IMR-90 (cell line): ENCODE data around the gene TARS3. TPM values are rescaled to one million over a fixed set of nuclear protein-coding genes. Genes with fewer than 3 reads are reported as not detected.
A peak's percentile ranks its signal among the peaks of the same experiment; 100 is the strongest.

Source experiments
- ATAC-seq: fragments of 200-7000 bp; cut with Tn5 transposase; 2 replicates; pipeline ENCODE4 v1.9.1; 2020; ENCODE audit warnings: low read depth, mild to moderate bottlenecking, moderate library complexity
- BruUV-seq: library from RNA; stranded (reverse); fragments of 400-500 nt; replicated peaks from 2 replicates; lab custom pipeline; 2021; lab: Mats Ljungman, UMichigan
- CTCF ChIA-PET: fragments of 300-600 bp; formaldehyde crosslinking; extraction: SDS; loops from one replicate; lab custom pipeline; 2021; ENCODE audit warnings: antibody characterized with exemption; lab: Yijun Ruan, JAX
- POLR2A ChIA-PET: fragments of 300-600 bp; sonication (Branson Sonifier 250); formaldehyde crosslinking; loops from one replicate; lab custom pipeline; 2022; ENCODE audit warnings: antibody characterized with exemption; ENCODE audit not compliant: unreplicated experiment; lab: Charles Lee
- DNase-seq: peaks from one replicate; pipeline ENCODE4 v3.0.0; 2013
- H2AFZ ChIP-seq: replicated peaks from 2 replicates; pipeline ENCODE3; 2013; ENCODE audit warnings: low read length, mild to moderate bottlenecking; ENCODE audit not compliant: poor library complexity
- H2AK5ac ChIP-seq: 2 replicates; pipeline ENCODE4 v1.6.1; 2013; ENCODE audit warnings: low read depth, low read length, inconsistent platforms
- H2AK9ac ChIP-seq: replicated peaks from 2 replicates; pipeline ENCODE3; 2013; ENCODE audit warnings: mild to moderate bottlenecking, low read depth, low read length, moderate library complexity; ENCODE audit not compliant: poor library complexity
- H2BK120ac ChIP-seq: 2 replicates; pipeline ENCODE4 v1.6.1; 2013; ENCODE audit warnings: low read depth, low read length, inconsistent platforms
- H2BK15ac ChIP-seq: 3 replicates; pipeline ENCODE4 v1.6.1; 2013; ENCODE audit warnings: low read depth, low read length, inconsistent platforms
- H2BK20ac ChIP-seq: 2 replicates; pipeline ENCODE4 v1.6.1; 2013; ENCODE audit warnings: low read depth, mild to moderate bottlenecking, inconsistent platforms, low read length, moderate library complexity
- H2BK5ac ChIP-seq: 2 replicates; pipeline ENCODE4 v1.6.1; 2013; ENCODE audit warnings: mild to moderate bottlenecking, low read depth, low read length, inconsistent platforms; ENCODE audit not compliant: poor library complexity, severe bottlenecking
- H3K14ac ChIP-seq: replicated peaks from 2 replicates; pipeline ENCODE4 v1.6.1; 2013; ENCODE audit warnings: low read depth, low read length, inconsistent platforms
- H3K18ac ChIP-seq: 2 replicates; pipeline ENCODE4 v1.6.1; 2013; ENCODE audit warnings: low read depth, low read length, control low read depth
- H3K23ac ChIP-seq: 2 replicates; pipeline ENCODE4 v1.6.1; 2013; ENCODE audit warnings: low read depth, low read length, inconsistent platforms
- H3K27ac ChIP-seq: 2 replicates; pipeline ENCODE4 v1.5.1; 2013; ENCODE audit warnings: mild to moderate bottlenecking, control low read depth, low read length; ENCODE audit not compliant: insufficient read depth
- H3K27me3 ChIP-seq: 2 replicates; pipeline ENCODE4 v1.6.1; 2013; ENCODE audit warnings: low read length; ENCODE audit not compliant: control insufficient read depth, insufficient read depth
- H3K36me3 ChIP-seq: 2 replicates; pipeline ENCODE4 v1.6.1; 2013; ENCODE audit warnings: low read length, mixed read lengths; ENCODE audit not compliant: control insufficient read depth, insufficient read depth
- H3K4ac ChIP-seq: 2 replicates; pipeline ENCODE4 v1.6.1; 2013; ENCODE audit warnings: low read depth, low read length, inconsistent platforms
- H3K4me1 ChIP-seq: 2 replicates; pipeline ENCODE4 v1.6.1; 2013; ENCODE audit warnings: low read length, mixed read lengths; ENCODE audit not compliant: control insufficient read depth, insufficient read depth
- H3K4me2 ChIP-seq: 2 replicates; pipeline ENCODE4 v1.6.1; 2013; ENCODE audit warnings: low read depth, mild to moderate bottlenecking, control low read depth, low read length, moderate library complexity
- H3K4me3 ChIP-seq: 2 replicates; pipeline ENCODE4 v1.5.1; 2013; ENCODE audit warnings: low read depth, mild to moderate bottlenecking, control low read depth, low read length, moderate library complexity; ENCODE audit not compliant: insufficient read depth
- H3K56ac ChIP-seq: 2 replicates; pipeline ENCODE4 v1.6.1; 2013; ENCODE audit warnings: low read length, inconsistent platforms; ENCODE audit not compliant: insufficient read depth; ENCODE audit errors: extremely low read depth
- H3K79me1 ChIP-seq, 2 experiments: 2 replicates each; pipeline ENCODE4 v1.6.1; 2013; ENCODE audit warnings: low read length in 2 of 2, inconsistent platforms in 1 of 2, low read depth in 1 of 2
- H3K9ac ChIP-seq: 2 replicates; pipeline ENCODE4 v1.6.1; 2013; ENCODE audit warnings: low read depth, low read length, control low read depth
- H3K9me1 ChIP-seq: 2 replicates; pipeline ENCODE4 v1.6.1; 2013; ENCODE audit warnings: low read length, inconsistent platforms; ENCODE audit not compliant: insufficient read depth
- H3K9me3 ChIP-seq: 2 replicates; pipeline ENCODE4 v1.6.1; 2013; ENCODE audit warnings: low read length; ENCODE audit not compliant: control insufficient read depth, insufficient read depth
- H4K20me1 ChIP-seq: 2 replicates; pipeline ENCODE4 v1.6.1; 2013; ENCODE audit warnings: low read length, inconsistent platforms; ENCODE audit not compliant: insufficient read depth
- H4K5ac ChIP-seq: 2 replicates; pipeline ENCODE4 v1.6.1; 2013; ENCODE audit warnings: mild to moderate bottlenecking, low read depth, low read length, control low read depth
- H4K8ac ChIP-seq, 2 experiments: 2 replicates each; pipeline ENCODE4 v1.6.1; 2013; ENCODE audit warnings: low read depth in 2 of 2, low read length in 2 of 2, control low read depth in 1 of 2, inconsistent platforms in 1 of 2
- H4K91ac ChIP-seq: 2 replicates; pipeline ENCODE4 v1.6.1; 2013; ENCODE audit warnings: low read depth, low read length, inconsistent platforms; ENCODE audit not compliant: insufficient read depth
- BHLHE40 ChIP-seq: fragments of 150-350 bp; IDR thresholded peaks from 2 replicates; pipeline ENCODE4 v1.6.1; 2016; ENCODE audit warnings: mild to moderate bottlenecking, low read depth, low read length
- CEBPB ChIP-seq: IDR thresholded peaks from 2 replicates; pipeline ENCODE4 v1.6.1; 2012; ENCODE audit warnings: low read depth, low read length, improper control_type of control experiment
- CHD1 ChIP-seq: IDR thresholded peaks from 2 replicates; pipeline ENCODE4 v1.6.1; 2012; ENCODE audit warnings: low read depth, low read length, improper control_type of control experiment
- FOS ChIP-seq: fragments of 150-350 bp; IDR thresholded peaks from 2 replicates; pipeline ENCODE4 v1.6.1; 2016; ENCODE audit warnings: low read depth, low read length
- MAFK ChIP-seq: IDR thresholded peaks from 2 replicates; pipeline ENCODE4 v1.6.1; 2012; ENCODE audit warnings: low read depth, low read length, improper control_type of control experiment
- MXI1 ChIP-seq: IDR thresholded peaks from 2 replicates; pipeline ENCODE4 v1.6.1; 2012; ENCODE audit warnings: low read depth, mild to moderate bottlenecking, low read length, moderate library complexity, borderline replicate concordance
- NFE2L2 ChIP-seq: fragments of 150-350 bp; IDR thresholded peaks from 2 replicates; pipeline ENCODE4 v1.6.1; 2016; ENCODE audit warnings: low read depth, mild to moderate bottlenecking, low read length
- POLR2A ChIP-seq: IDR thresholded peaks from 2 replicates; pipeline ENCODE4 v1.6.1; 2012; ENCODE audit warnings: mild to moderate bottlenecking, low read depth, low read length
- RAD21 ChIP-seq: IDR thresholded peaks from 2 replicates; pipeline ENCODE4 v1.6.1; 2012; ENCODE audit warnings: low read length, improper control_type of control experiment
- RCOR1 ChIP-seq: IDR thresholded peaks from 2 replicates; pipeline ENCODE4 v1.6.1; 2012; ENCODE audit warnings: mild to moderate bottlenecking, low read length, improper control_type of control experiment; ENCODE audit not compliant: insufficient replicate concordance
- RFX5 ChIP-seq: IDR thresholded peaks from 2 replicates; pipeline ENCODE4 v1.8.0; 2012; ENCODE audit warnings: low read depth, mild to moderate bottlenecking, low read length, moderate library complexity
- SMC3 ChIP-seq: fragments of 150-350 bp; IDR thresholded peaks from 2 replicates; pipeline ENCODE4 v1.6.1; 2016; ENCODE audit warnings: low read depth, mild to moderate bottlenecking, antibody characterized with exemption, low read length, moderate library complexity
- WGBS, 2 experiments: methylation state at CpG; one replicate each; pipeline versions ENCODE4 v1.1.5 to v1.1.7; 2013; ENCODE audit warnings: missing lambda C conversion rate in 2 of 2; ENCODE audit not compliant: insufficient read length in 1 of 2; ENCODE audit errors: extremely low coverage in 2 of 2; 5-methylcytosine and 5-hydroxymethylcytosine counted together
- dilution Hi-C: fragments of 300-500 bp; cut with HindIII; formaldehyde crosslinking; loops from one replicate; pipeline ENCODE4 v1.14.3; 2018; ENCODE audit warnings: low sequenced_read_pairs; ENCODE audit not compliant: unreplicated experiment
- in situ Hi-C: fragments of 300-500 bp; cut with MboI; formaldehyde crosslinking; loops from 3 replicates; pipeline ENCODE4 v1.14.3; 2019; ENCODE audit warnings: low sequenced_read_pairs, inconsistent platforms, mixed read lengths
- intact Hi-C: fragments of 100-400 bp; cut with micrococcal nuclease; formaldehyde crosslinking; loops from 2 replicates; pipeline ENCODE4 v1.10.0; 2022
- polyA plus RNA-seq, 3 experiments: library from polyadenylated mRNA; depleted of rRNA; stranded (reverse); fragments of >200 nt; gene quantifications; 2 replicates each; pipeline ENCODE4 v1.2.3, GENCODE V29; 2012; ENCODE audit warnings: low replicate concordance in 1 of 3
- total RNA-seq: library from RNA; depleted of rRNA; stranded (reverse); fragments of >200 nt; gene quantifications from 2 replicates; pipeline ENCODE4 v1.2.3, GENCODE V29; 2012
- TF ChIP-seq, protein P1 (sequence below): conservative IDR thresholded peaks from 2 replicates; pipeline ENCODE4 v1.5.1; 2012; ENCODE audit warnings: mild to moderate bottlenecking, low read depth, low read length, improper control_type of control experiment
- TF ChIP-seq, protein P2 (sequence below): fragments of 150-350 bp; IDR thresholded peaks from 2 replicates; pipeline ENCODE4 v1.6.1; 2017; ENCODE audit warnings: mild to moderate bottlenecking, antibody characterized with exemption, low read length, low read depth
- TF ChIP-seq, protein P3 (sequence below): fragments of 150-350 bp; IDR thresholded peaks from 2 replicates; pipeline ENCODE4 v1.6.1; 2016; ENCODE audit warnings: low read depth, mild to moderate bottlenecking, low read length, moderate library complexity, borderline replicate concordance

Gene TARS3
- total and polyA plus RNA-seq, 2 of the 4 experiments (the other 2 are of a cell fraction) = 3.4 to 9.3 TPM

DNA sequence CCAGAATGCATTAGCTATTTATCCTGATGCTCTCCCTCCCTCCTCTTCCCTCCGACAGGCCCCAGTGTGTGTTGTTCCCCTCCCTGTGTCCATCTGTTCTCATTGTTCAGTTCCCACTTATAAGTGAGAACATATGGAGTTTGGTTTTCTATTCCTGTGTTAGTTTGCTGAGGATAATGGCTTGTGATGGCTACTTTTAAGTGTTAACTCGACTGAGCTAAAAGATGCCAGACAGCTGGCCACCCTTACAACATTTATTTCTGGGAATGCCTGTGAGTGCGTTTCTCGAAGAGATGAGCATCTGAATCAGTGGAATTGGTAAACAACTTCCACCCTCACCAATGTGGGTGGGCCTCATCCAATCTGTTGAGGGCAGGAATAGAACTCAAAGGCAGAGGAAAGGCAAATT, 47.3 kb downstream of the TARS3 start:
- BruUV-seq = no TSS peak
- DNase-seq (peak; percentile 51), ATAC-seq (no peak)
- dilution Hi-C loops (no loop called here), intact Hi-C loops (loop anchor here (5.0 kb wide), 1 partner anchor 45 kb away; the partner anchor contains the start of gene TARS3), in situ Hi-C loops (no loop called here)
- Histone ChIP-seq H3K9me1 (peaks cover 20% of the 10 kb centered on the region), H3K79me1 (peaks cover 0 to 23% of the 10 kb centered on the region in 2 experiments; a peak in 3 of 4 replicates), H3K9ac (no peak overlapping the region), H4K8ac (peak overlapping the region; percentile 49 to 63; a peak in 2 of 4 replicates), H3K14ac (0 out of 2 replicates have a peak overlapping the region, but pooled peaks have one; percentile 64), H4K91ac (peak overlapping the region; percentile 70), H3K4ac (peak overlapping the region; percentile 77), H2BK120ac (peak overlapping the region; percentile 72), H3K27me3 (no peaks in the 10 kb centered on the region), H2AK9ac (no peak overlapping the region), H3K4me3 (no peak overlapping the region), H4K5ac (peak overlapping the region; percentile 70; the same call in 1 of the 2 replicates), H3K4me2 (no peak overlapping the region), H2BK5ac (peak overlapping the region; percentile 80), H2BK15ac (peak overlapping the region; percentile 53; the same call in 1 of the 3 replicates), H2AFZ (no peak overlapping the region), H3K27ac (peak overlapping the region; percentile 57; the same call in 1 of the 2 replicates), H4K20me1 (peaks cover 2% of the 10 kb centered on the region), H3K23ac (0 out of 2 replicates have a peak overlapping the region, but pooled peaks have one; percentile 12), H2AK5ac (peak overlapping the region; percentile 93), H3K36me3 (peaks cover 26% of the 10 kb centered on the region), H2BK20ac (peak overlapping the region; percentile 75), H3K56ac (no peak overlapping the region), H3K9me3 (no peaks in the 10 kb centered on the region), H3K18ac (peak overlapping the region; percentile 81), H3K4me1 (peaks cover 13% of the 10 kb centered on the region)
- no CpG with 5 or more reads among the region's 4 CpGs for WGBS, 2 experiments
- CTCF ChIA-PET = no interaction called here
- POLR2A ChIA-PET = interaction anchor here (0.6 kb wide), 1 partner anchor 87 kb away, joined by 3 read pairs; no protein-coding TSS in a partner anchor
- TF ChIP-seq BHLHE40 (no peak), RCOR1 (no peak), CHD1 (no peak), POLR2A (no peak), NFE2L2 (no peak), SMC3 (no peak), MAFK (no peak), RFX5 (no peak), CEBPB (no peak), RAD21 (no peak), MXI1 (no peak), FOS (no peak)
- TF ChIP-seq, protein P1, sequence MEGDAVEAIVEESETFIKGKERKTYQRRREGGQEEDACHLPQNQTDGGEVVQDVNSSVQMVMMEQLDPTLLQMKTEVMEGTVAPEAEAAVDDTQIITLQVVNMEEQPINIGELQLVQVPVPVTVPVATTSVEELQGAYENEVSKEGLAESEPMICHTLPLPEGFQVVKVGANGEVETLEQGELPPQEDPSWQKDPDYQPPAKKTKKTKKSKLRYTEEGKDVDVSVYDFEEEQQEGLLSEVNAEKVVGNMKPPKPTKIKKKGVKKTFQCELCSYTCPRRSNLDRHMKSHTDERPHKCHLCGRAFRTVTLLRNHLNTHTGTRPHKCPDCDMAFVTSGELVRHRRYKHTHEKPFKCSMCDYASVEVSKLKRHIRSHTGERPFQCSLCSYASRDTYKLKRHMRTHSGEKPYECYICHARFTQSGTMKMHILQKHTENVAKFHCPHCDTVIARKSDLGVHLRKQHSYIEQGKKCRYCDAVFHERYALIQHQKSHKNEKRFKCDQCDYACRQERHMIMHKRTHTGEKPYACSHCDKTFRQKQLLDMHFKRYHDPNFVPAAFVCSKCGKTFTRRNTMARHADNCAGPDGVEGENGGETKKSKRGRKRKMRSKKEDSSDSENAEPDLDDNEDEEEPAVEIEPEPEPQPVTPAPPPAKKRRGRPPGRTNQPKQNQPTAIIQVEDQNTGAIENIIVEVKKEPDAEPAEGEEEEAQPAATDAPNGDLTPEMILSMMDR = no peak
- TF ChIP-seq, protein P2, sequence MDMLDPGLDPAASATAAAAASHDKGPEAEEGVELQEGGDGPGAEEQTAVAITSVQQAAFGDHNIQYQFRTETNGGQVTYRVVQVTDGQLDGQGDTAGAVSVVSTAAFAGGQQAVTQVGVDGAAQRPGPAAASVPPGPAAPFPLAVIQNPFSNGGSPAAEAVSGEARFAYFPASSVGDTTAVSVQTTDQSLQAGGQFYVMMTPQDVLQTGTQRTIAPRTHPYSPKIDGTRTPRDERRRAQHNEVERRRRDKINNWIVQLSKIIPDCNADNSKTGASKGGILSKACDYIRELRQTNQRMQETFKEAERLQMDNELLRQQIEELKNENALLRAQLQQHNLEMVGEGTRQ = no peak
- TF ChIP-seq, protein P3, sequence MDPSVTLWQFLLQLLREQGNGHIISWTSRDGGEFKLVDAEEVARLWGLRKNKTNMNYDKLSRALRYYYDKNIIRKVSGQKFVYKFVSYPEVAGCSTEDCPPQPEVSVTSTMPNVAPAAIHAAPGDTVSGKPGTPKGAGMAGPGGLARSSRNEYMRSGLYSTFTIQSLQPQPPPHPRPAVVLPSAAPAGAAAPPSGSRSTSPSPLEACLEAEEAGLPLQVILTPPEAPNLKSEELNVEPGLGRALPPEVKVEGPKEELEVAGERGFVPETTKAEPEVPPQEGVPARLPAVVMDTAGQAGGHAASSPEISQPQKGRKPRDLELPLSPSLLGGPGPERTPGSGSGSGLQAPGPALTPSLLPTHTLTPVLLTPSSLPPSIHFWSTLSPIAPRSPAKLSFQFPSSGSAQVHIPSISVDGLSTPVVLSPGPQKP = no peak
